AG04449 (cell line): Measurements from ENCODE around the gene CA5A.

ENCODE experiments used
- CTCF ChIA-PET: fragments of 350-600 bp; formaldehyde crosslinking; extraction: SDS; loops from one replicate; lab custom pipeline; 2021; ENCODE audit warnings: antibody characterized with exemption; lab: Yijun Ruan, JAX
- POLR2A ChIA-PET: fragments of 400-600, 350-600 bp; formaldehyde crosslinking; extraction: SDS; loops from one replicate; lab custom pipeline; 2020; ENCODE audit warnings: antibody characterized with exemption, inconsistent platforms; lab: Yijun Ruan, JAX
- DNase-seq: peaks from one replicate; pipeline ENCODE4 v3.0.0-alpha.2; 2010; ENCODE audit warnings: low read depth, low spot score
- H3K4me3 ChIP-seq: 2 replicates; pipeline ENCODE4 v1.5.1; 2011; ENCODE audit warnings: low read depth, mild to moderate bottlenecking, control low read depth, low read length
- TF ChIP-seq, protein P1 (sequence below): IDR thresholded peaks from one replicate; pipeline ENCODE4 v1.5.1; 2011; ENCODE audit warnings: mild to moderate bottlenecking, moderate library complexity, low read length, control low read depth, inconsistent platforms; ENCODE audit not compliant: insufficient read depth; ENCODE audit errors: missing control alignments

The CA5A gene

DNA sequence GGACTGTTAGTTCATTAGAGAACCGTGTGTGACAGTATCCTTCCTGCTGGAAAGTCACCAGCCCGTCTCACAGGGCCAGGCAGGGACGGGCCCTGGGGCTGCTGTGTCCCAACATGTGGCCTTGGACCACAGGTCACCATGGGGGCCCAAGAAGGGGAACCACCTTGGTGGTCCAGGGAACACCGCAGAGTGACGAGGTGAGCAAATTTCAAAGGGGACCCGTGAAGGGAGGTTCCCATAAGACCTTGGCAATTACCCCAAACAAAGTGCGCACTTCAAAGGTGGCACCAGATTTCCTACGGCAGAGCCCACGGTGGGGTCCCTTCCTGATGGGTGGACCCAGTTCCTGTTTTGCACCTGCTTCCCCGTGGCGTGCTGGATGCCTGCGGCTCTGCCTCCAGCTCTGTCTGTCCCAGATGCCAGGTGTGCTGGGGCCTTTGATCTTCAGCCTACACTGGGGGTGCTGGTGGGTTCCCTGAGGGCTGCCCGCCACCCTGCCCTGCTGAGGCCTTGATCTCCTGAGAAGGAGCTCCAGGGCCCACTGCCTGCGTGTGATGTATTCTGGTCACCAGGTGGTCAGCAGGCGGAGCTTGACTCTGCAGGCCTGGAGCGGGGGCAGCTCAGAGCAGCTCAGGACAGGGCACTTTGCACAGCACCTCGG is 94.0 kb downstream of the CA5A start:
- POLR2A ChIA-PET = no interaction called here
- TF ChIP-seq, protein P1, sequence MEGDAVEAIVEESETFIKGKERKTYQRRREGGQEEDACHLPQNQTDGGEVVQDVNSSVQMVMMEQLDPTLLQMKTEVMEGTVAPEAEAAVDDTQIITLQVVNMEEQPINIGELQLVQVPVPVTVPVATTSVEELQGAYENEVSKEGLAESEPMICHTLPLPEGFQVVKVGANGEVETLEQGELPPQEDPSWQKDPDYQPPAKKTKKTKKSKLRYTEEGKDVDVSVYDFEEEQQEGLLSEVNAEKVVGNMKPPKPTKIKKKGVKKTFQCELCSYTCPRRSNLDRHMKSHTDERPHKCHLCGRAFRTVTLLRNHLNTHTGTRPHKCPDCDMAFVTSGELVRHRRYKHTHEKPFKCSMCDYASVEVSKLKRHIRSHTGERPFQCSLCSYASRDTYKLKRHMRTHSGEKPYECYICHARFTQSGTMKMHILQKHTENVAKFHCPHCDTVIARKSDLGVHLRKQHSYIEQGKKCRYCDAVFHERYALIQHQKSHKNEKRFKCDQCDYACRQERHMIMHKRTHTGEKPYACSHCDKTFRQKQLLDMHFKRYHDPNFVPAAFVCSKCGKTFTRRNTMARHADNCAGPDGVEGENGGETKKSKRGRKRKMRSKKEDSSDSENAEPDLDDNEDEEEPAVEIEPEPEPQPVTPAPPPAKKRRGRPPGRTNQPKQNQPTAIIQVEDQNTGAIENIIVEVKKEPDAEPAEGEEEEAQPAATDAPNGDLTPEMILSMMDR = no peak
- no peak for DNase-seq
- no peak overlapping the region for H3K4me3 ChIP-seq
- CTCF ChIA-PET = interaction anchor here (2.4 kb wide), 1 partner anchor 8 kb away, joined by 12 read pairs; no protein-coding TSS in a partner anchor

DNA sequence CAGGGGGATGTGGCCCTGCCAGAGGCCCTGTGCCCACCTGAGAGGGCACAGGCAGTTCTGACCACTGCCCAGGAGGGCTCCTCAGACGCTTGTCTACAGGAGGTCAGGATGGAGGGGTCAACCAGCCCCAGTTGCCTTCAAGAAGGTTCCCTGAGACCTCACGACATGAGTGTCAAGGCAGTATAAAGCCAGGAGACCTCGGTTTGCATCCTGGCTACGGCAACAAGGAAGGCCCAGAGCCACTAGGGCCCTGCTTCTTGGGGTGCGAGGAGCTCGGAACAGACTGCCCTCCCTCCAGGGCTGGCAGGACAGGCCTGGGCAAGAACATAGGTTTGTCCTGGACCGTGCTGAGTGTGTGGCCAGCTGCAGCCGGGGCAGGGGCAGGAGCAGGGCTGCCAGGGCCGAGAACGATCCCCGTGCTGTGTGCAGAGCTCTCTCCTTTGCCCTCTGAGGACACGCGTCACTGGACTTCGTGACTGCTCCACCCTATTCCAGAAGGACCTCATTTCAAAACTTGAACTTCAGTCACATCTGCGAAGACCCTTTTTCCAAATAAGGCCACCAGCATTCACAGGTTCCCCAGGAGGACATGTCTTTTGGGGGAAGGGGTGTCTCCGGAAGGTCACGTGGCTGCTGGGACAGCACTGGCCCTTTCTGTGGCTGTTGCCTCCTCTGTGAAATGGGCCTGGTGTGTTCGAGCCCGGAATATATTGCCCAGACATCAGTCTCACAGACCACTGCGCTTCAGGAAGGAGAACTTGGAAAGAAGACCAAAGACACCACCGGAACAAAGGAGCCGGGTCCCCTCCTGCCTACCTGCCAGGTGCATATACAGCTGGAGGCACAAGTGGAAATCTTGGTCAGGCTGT is 94.8 kb downstream of the CA5A start:
- ChIA-PET CTCF (interaction anchor here (2.4 kb wide), 1 partner anchor 9 kb away, joined by 12 read pairs; no protein-coding TSS in a partner anchor), POLR2A (no interaction called here)
- TF ChIP-seq, protein P1 = no peak
- DNase-seq = no peak
- H3K4me3 ChIP-seq = no peak overlapping the region

DNA sequence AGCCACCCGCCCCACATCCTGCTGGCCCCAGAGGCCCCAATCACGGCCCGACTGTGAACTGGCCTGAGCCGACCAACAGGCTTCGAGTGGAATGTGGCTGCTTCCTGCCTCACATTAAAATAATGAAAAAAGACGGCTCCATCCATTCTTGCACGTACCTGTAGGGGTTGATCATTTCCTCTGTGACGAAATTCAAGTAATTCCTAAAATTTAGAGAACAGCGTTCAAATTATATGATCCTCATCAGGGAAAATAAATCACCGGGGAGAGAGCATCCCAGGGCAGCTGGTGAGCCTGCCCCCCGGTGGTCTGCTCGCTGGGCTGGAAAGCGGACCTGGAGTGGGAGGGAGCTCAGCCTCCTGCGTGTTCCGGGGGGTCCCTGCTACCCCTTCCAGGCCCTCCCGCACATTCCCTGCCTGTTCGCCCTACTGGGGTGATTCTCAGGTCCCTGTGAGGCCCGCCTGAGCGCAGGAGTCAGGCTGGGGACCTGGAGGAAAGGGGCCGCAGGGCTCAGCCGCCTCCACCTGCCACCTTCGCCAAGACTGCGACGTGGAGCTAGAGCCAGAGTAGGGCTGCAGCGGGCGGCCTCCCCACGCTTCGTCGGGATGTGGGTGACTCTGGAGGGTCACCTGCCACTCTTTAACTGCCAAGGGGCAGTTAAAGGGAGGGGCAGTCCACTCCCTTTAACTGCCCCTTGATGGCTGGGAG is 95.9 kb downstream of the CA5A start:
- no peak for DNase-seq
- POLR2A ChIA-PET = no interaction called here
- CTCF ChIA-PET = interaction anchor here (10.8 kb wide), 1 partner anchor 9 kb away, joined by 157 read pairs; no protein-coding TSS in a partner anchor
- no peak overlapping the region for H3K4me3 ChIP-seq
- TF ChIP-seq, protein P1 = no peak

DNA sequence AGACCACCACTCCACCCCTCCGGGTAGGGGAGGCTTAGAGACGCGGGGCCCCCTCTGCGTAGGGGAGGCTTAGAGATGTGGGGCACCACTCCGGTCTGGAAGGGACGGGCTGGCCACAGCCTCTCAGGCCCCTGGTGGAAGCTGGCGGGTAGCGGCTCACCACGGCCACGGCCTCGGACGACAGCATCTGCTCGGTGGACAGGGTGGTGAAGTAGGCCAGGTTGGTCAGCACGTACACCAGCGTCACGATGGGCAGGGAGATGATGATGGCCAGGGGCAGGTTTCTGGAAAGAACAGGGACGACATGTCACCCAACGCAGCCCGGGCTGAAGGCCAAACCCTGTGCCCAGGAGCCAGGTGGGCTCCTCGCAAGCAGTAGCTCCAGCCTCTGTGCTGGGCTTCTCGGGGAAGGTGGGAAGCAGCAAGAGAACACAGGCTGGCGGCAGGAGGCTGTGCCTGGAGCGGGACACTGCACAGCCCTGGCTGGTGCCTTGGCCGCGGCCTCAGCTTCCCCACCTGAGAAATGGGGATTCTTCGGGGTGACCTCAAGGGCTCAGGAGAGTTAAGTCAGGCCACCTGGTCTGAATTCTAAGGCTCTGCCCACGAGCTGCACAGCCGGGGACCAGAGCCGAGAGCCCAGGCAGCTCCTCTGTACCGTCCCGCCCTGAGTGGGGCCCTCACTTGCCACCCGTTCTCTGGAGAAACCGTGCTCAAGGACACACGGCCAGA is 96.6 kb downstream of the CA5A start:
- no peak overlapping the region for H3K4me3 ChIP-seq
- no peak for DNase-seq
- ChIA-PET POLR2A (interaction anchor here (0.8 to 1.6 kb wide), 2 partner anchors 29 to 61 kb away, joined by 3 to 6 read pairs; partner anchors contain the start of gene SLC7A5), CTCF (interaction anchor here (1.1 to 10.8 kb wide), 3 partner anchors 10 to 61 kb away, joined by 3 to 157 read pairs (median 5); no protein-coding TSS in a partner anchor)
- TF ChIP-seq, protein P1 = no peak

DNA sequence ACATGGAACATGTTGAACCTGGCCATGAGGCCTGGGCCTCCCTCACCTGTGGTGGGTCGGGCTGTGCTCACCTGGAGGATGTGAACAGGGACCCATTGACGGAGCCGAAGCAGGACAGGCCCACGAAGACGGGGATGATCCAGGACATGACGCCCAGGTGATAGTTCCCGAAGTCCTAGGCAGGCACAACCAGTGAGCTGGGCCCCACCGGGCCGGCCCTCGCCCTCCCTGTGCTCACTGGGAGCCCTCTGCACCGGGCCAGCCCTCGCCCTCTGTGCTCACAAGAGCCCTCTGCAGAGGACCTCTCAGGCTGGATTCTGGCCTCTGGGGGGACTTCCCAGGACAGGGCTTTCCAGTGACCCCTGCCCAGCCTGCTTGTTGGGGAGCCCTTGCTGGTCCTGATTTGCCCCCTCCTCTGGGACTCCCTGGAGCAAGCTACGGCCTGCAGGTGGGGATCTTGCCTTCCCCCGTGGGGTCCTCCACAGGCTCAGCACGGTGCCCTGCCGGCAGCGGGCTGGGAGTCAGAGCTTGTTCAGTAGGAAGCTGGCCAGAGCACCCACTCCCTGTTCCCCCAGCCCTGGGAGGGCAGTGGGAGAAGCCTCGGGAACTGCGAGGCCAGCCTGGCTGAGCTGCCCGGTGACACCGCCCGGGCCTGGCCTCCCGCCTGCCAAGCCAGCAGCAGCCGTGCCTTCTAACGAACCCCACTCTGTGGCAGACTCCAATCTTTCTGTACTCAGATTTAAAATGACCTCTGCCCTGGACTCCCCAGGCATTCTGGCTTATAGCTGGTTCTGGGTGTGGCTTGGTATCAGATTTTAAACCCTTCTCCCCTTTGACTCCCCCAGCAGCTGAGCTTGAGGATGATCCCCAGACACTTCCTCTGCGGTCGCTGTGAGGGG is 97.4 kb downstream of the CA5A start:
- CTCF ChIA-PET = interaction anchor here (1.1 to 10.8 kb wide), 3 partner anchors 10 to 60 kb away, joined by 3 to 157 read pairs (median 5); no protein-coding TSS in a partner anchor
- no peak for DNase-seq
- H3K4me3 ChIP-seq = no peak overlapping the region
- TF ChIP-seq, protein P1 = no peak
- POLR2A ChIA-PET = interaction anchor here (0.8 to 1.6 kb wide), 2 partner anchors 30 to 60 kb away, joined by 3 to 6 read pairs; partner anchors contain the start of gene SLC7A5
